Upper lobe of left lung (tissue), 6 donors: ENCODE data around the gene HIRA. TPM values are rescaled to one million over a fixed set of nuclear protein-coding genes. Genes with fewer than 3 reads are reported as not detected.

ENCODE experiments used
- ATAC-seq, 2 donors: fragments of 200-7000 bp; cut with Tn5 transposase; one replicate each; pipeline ENCODE4 v1.9.1; 2022; ENCODE audit warnings: mild to moderate bottlenecking in 2 of 2, moderate library complexity in 2 of 2; ENCODE audit not compliant: low FRiP score in 2 of 2
- DNase-seq, 2 donors: peaks; one replicate each; pipeline ENCODE4 v3.0.0-alpha.2; 2019 to 2020
- H3K27ac ChIP-seq, 4 donors: fragments of 200-600 bp; sonication (generic); one replicate each; pipeline ENCODE4 v1.5.1; 2016 to 2019
- H3K27me3 ChIP-seq, 4 donors: fragments of 200-600 bp; sonication (generic); one replicate each; pipeline ENCODE4 v1.5.1; 2017 to 2019
- H3K36me3 ChIP-seq, 4 donors: fragments of 200-600 bp; sonication (generic); one replicate each; pipeline ENCODE4 v1.5.1; 2016 to 2019
- H3K4me1 ChIP-seq, 4 donors: fragments of 200-600 bp; sonication (generic); one replicate each; pipeline ENCODE4 v1.5.1; 2018 to 2019
- H3K4me3 ChIP-seq, 4 donors: fragments of 200-600 bp; sonication (generic); one replicate each; pipeline ENCODE4 v1.5.1; 2017 to 2019; ENCODE audit warnings: mild to moderate bottlenecking in 2 of 4, moderate library complexity in 1 of 4
- H3K9me3 ChIP-seq, 4 donors: fragments of 200-600 bp; sonication (generic); one replicate each; pipeline ENCODE4 v1.5.1; 2018 to 2019
- CTCF ChIP-seq, 6 experiments: fragments of 450-650 bp in 4 of 6; fragments of 200-600 bp in 2 of 6; sonication (generic) in 2 of 6; IDR thresholded peaks; one replicate each; pipeline ENCODE4 v1.5.1; 2016 to 2019; ENCODE audit warnings: antibody characterized with exemption in 6 of 6
- EP300 ChIP-seq, 4 donors: sonication (generic); formaldehyde crosslinking; IDR thresholded peaks; one replicate each; pipeline ENCODE4 v1.5.1; 2017; ENCODE audit warnings: antibody characterized with exemption in 4 of 4, control low read depth in 2 of 4
- POLR2A ChIP-seq, 4 donors: fragments of 450-650 bp; IDR thresholded peaks; one replicate each; pipeline ENCODE4 v1.5.1; 2016 to 2017; ENCODE audit warnings: antibody characterized with exemption in 4 of 4, mild to moderate bottlenecking in 2 of 4
- POLR2AphosphoS5 ChIP-seq, 2 donors: sonication (generic); formaldehyde crosslinking; IDR thresholded peaks; one replicate each; pipeline ENCODE4 v1.5.1; 2017; ENCODE audit warnings: antibody characterized with exemption in 2 of 2
- WGBS, 2 donors: methylation state at CpG; one replicate each; pipeline ENCODE4 v1.1.5; 2017 to 2018; 5-methylcytosine and 5-hydroxymethylcytosine counted together
- total RNA-seq, 6 donors: library from RNA; depleted of rRNA in 4 of 6; stranded (reverse); fragments of >200 nt in 4 of 6; gene quantifications; one replicate each; pipeline versions ENCODE4 v1.1.0 to v1.2.1, GENCODE V29; 2016 to 2021
- donor health status: DM: no; HTN: no; CAD: no; lungs with moderate emphysema.
- donor health status: DM: no; HTN: yes; CAD: no; lungs with severe emphysema.

The HIRA gene
- total RNA-seq, 6 donors from 2014 or later: 9.9 to 27.5 (median 22.1) TPM

GRCh38 chr22:19396934-19397733 is 34.4 kb downstream of the HIRA start:
- no peak for ATAC-seq
- 95 to 97% methylated on average over 6 of the region's 6 CpGs for WGBS, 2 donors
- Histone ChIP-seq H3K27ac (no peak overlapping the region), H3K4me1 (no peaks in the 10 kb centered on the region), H3K9me3 (no peaks in the 10 kb centered on the region), H3K27me3 (no peaks in the 10 kb centered on the region), H3K36me3 (peaks cover 7 to 99% (median 65%) of the 10 kb centered on the region in 4 donors), H3K4me3 (no peak overlapping the region)
- no peak for DNase-seq
- TF ChIP-seq POLR2A (IDR thresholded peaks at IDR 0.05) (no peak), EP300 (IDR thresholded peaks at IDR 0.05) (no peak), POLR2AphosphoS5 (IDR thresholded peaks at IDR 0.05) (no peak), CTCF (IDR thresholded peaks at IDR 0.05) (no peak)

- peaks cover 7 to 99% (median 71%) of the 10 kb centered on the region in 4 donors for H3K36me3 ChIP-seq
- H3K9me3 ChIP-seq: no peaks in the 10 kb centered on the region
- ATAC-seq (no peak), DNase-seq (no peak)
- no peaks in the 10 kb centered on the region for H3K4me1 ChIP-seq
- H3K27ac ChIP-seq: no peak overlapping the region
- no peaks in the 10 kb centered on the region for H3K27me3 ChIP-seq
- no peak overlapping the region for H3K4me3 ChIP-seq
- TF ChIP-seq CTCF (IDR thresholded peaks at IDR 0.05): no peak
- no peak for TF ChIP-seq POLR2A (IDR thresholded peaks at IDR 0.05)
- TF ChIP-seq EP300 (IDR thresholded peaks at IDR 0.05): no peak
- no peak for TF ChIP-seq POLR2AphosphoS5 (IDR thresholded peaks at IDR 0.05)
- WGBS, 2 donors: 88 to 90% methylated on average over 6 of the region's 6 CpGs
Observed at GRCh38 chr22:19396561-19396933, 35.0 kb downstream of the HIRA start.

- Histone ChIP-seq H3K36me3 (peaks cover 7 to 98% (median 77%) of the 10 kb centered on the region in 4 donors), H3K27ac (no peak overlapping the region), H3K4me1 (no peaks in the 10 kb centered on the region), H3K27me3 (no peaks in the 10 kb centered on the region), H3K4me3 (no peak overlapping the region), H3K9me3 (no peaks in the 10 kb centered on the region)
- ATAC-seq (no peak), DNase-seq (no peak)
- TF ChIP-seq EP300 (IDR thresholded peaks at IDR 0.05): no peak
- no peak for TF ChIP-seq POLR2AphosphoS5 (IDR thresholded peaks at IDR 0.05)
- TF ChIP-seq CTCF (IDR thresholded peaks at IDR 0.05): no peak
- no peak for TF ChIP-seq POLR2A (IDR thresholded peaks at IDR 0.05)
- WGBS, 2 donors: 88 to 96% methylated on average over 4 of the region's 4 CpGs
Observed at GRCh38 chr22:19395276-19395675, 36.3 kb downstream of the HIRA start.

GRCh38 chr22:19394274-19395050 is 37.1 kb downstream of the HIRA start:
- no peak overlapping the region for H3K4me3 ChIP-seq
- peaks cover 7 to 98% (median 82%) of the 10 kb centered on the region in 4 donors for H3K36me3 ChIP-seq
- no peaks in the 10 kb centered on the region for H3K4me1 ChIP-seq
- no peak overlapping the region for H3K27ac ChIP-seq
- WGBS, 2 donors: 94 to 97% methylated on average over 8 of the region's 8 CpGs
- H3K27me3 ChIP-seq: no peaks in the 10 kb centered on the region
- no peak for ATAC-seq
- H3K9me3 ChIP-seq: no peaks in the 10 kb centered on the region
- no peak for DNase-seq
- TF ChIP-seq EP300 (IDR thresholded peaks at IDR 0.05) (no peak), POLR2AphosphoS5 (IDR thresholded peaks at IDR 0.05) (no peak), POLR2A (IDR thresholded peaks at IDR 0.05) (no peak)

- Histone ChIP-seq H3K27me3 (no peaks in the 10 kb centered on the region), H3K27ac (no peak overlapping the region), H3K36me3 (peaks cover 9 to 98% (median 86%) of the 10 kb centered on the region in 4 donors), H3K9me3 (no peaks in the 10 kb centered on the region), H3K4me1 (no peaks in the 10 kb centered on the region), H3K4me3 (no peak overlapping the region)
- TF ChIP-seq POLR2A (IDR thresholded peaks at IDR 0.05) (no peak), EP300 (IDR thresholded peaks at IDR 0.05) (no peak), CTCF (IDR thresholded peaks at IDR 0.05) (no peak), POLR2AphosphoS5 (IDR thresholded peaks at IDR 0.05) (no peak)
- DNase-seq (no peak), ATAC-seq (no peak)
- 91 to 98% methylated on average over 5 of the region's 5 CpGs for WGBS, 2 donors
Observed at GRCh38 chr22:19393704-19394103, 37.8 kb downstream of the HIRA start.
